AML-193 (cell line): ENCODE data around the gene CFAP157.
"Not testable (repeated sequence)": the region's sequence is repeated elsewhere in the genome, so short reads cannot be mapped to it uniquely, and the experiment has no call there.

Experiments
- DNase-seq, 2 experiments: peaks; one replicate each; lab custom pipeline; 2025; lab: John Stamatoyannopoulos, UW

Gene CFAP157

DNA sequence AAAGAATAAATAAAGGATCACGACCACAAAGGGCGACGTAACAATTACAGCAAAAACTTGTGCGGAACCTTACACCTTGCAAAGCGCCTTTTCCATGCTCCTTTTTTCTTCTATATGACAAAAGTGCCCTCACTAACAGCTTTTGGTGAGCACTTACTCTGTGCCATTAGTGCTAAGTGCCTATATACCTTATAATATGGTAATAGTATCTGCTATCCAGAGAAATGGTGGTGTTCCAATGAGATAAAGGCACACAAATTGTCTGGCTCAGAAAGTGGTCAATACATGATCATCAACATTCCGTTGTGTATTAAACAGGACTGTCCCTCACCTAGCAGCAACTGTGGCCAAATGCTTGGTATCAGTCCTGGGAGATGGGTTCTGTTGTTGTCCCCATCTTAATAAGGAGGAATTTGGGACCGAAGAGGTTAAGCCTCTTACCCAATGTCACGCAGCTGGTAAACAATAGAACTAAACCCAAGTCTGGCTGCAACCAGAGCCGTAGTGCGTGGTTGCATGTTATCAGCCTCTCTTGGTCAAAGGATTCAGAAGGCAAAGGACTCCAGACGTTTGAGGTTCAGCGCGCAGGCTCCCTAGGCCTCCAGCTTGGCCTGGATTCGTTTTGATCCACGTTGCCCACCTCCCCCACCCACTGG is 28.9 kb downstream of the CFAP157 start:
- DNase-seq, result no peak

DNA sequence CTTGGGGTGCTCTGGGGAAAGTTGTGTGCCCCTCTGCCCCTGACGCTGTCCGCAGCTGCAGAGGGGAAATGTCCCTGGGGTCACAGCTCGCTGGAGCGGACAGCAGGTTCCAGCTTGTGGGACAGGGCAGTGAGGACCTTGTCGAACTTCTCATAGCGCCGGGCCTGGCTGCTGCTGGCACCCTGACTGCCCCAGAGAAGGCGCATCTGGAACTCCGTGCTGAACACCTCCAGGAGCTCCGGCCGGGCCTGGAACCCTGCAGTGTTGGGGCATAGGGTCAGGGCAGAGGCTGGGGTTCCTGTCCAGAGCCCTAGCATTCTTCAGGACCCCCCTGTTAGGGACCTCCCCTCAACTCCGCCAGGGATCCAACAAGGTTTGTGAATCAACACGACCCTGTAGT is 31.9 kb downstream of the CFAP157 start:
- no peak for DNase-seq

DNA sequence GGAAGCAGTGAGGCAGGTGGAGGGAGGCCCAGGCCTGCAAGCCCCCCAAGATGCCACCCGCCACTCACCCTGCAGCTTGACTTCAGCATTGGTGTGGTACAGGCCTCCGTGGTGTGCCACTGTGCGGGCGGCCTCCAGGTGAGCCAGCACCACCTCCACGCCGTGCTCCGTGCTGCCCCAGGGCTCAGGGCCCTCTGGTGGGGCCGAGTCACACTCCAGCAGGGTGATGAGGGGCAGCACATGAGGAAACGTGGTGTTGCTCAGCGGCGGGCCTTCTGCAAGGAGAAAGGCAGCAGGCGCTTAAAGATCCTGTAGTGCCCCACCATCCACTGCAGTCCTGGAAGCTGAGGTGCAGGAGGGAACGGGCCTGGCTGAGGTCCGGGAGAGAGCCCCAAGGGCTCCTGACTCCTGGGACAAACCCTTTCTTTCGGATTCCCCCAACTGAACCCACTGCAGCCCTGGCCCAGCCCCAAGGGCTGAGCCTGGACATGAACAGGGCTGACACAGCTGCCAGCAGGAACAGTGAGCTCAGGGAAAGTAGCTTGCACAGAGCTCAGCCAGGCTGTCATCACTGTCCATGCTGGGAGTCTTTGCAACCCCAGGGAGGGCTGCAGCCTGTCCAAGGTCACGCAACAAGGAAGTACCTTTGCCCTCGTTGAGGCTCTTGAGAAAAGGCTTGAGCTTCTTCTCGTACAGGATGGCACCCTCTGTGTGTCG is 33.0 kb downstream of the CFAP157 start:
- no peak for DNase-seq

DNA sequence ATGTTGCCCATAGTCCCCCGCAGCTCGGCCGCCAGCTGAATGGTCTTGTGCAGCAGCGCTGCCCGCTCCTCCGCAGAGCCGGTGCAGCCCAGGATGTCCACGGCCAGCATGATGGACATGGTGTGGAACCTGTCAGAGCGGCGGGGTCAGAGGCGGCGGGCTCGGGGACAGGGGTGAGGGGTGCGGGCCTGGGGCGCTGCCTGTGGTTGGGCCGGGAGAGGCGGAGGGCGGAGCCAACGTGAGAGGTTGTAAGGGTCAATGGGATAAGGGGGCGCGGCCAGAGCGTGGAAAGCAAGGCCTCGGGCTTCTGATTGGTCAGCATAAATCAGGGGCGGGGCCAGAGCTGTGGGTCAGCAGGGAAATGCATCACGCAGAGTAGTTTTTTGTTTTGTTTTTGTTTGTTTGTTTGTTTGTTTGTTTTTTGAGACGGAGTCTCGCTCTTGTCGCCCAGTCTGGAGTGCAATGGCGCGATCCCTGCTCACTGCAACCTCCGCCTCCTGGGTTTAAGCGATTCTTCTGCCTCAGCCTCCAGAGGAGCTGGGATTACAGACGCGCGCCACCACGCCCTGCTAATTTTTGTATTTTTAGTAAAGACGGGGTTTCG is 35.1 kb downstream of the CFAP157 start:
- no peak for DNase-seq

DNA sequence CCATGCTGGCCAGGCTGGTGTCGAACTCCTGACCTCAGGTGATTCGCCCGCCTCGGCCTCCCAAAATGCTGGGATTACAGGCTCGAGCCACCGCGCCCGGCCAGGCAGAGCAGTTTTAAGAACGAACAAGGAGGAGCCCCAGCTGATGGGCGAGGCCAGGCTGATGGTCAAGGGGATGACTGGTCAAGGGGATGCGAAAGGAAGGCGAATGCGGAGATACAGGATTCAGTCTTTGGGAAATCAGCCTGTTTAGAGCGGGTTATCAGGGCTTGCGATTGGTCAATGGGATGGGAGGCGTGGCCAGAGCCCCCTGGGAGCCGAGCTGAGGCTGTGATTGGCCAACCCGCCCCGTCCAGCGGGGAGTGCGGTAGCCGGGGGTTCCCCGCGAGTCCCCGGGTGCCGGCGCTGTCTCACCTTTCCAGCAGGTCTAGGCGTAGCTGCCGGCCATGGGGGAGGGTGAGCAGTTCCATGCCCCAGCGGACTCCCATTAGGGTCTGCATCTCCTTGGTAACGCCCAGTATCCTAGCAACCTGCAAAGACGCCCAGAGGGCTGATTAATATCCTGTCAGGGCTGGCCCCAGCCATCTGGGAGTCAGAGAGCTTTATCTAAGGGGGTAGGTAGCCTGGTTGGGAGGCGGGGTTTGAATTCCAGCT is 35.8 kb downstream of the CFAP157 start:
- no peak for DNase-seq

DNA sequence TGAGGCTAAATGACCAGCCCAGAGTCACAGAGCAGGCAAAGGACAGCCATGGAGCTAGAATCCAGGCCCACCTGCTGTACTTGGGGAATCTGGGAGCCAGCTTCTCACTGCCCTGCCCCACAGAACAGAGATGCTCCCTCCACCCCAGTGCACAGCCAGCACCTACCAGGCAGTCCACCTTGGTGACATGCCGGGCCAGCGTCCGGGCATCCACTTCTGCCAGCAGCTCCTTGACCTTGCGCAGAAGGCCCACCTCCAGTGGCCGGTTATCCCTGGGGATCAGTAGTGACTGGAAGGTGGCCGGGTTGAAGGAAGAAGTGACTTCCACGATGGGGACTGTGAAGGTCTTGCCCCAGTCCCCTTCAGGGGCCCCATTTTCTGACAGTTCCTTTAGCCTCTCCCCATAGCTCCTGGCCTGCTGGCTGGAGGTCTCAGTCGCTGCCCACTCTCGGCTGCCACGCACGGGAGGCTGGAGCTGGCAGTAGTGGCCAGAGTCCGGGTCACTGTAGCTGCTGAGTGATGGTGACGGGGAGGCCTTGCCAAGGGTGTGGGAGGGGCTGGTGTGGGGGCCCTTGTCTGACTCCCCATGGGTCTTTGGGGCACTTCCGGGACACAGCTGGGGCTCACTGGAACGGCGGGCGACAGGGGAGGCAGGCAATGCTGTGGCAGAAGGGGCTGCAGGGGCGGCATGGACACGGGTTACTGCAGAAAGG is 37.8 kb downstream of the CFAP157 start:
- no peak for DNase-seq

DNA sequence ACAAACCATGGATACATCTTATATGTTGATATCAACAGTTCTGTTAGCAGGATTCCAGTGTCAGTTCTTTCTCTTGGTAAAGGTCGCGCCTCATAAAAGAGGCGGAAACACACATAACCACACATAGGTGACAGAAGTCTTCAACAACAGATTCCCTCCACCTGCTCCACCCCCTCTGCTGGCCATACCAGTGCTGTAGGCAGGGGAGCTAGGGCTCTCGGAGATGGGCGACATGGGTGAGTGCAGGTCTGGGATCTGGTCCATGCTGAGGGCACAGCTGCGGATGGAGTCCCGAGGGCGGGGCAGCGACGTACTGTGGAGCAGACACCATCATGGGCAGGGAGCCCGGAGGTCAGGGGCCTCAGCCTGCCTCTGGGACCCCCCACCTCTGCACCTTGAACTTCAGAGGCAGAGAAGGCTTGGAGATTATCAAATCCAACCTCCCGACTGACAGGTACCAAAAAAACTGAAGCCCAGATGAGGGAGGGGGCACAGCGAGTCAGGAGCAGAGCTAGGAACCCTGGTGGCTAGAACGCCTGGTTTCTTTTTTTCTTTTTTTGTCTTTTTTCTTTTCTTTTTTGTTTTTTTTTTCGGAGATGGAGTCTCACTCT is 40.3 kb downstream of the CFAP157 start:
- DNase-seq, result no peak

DNA sequence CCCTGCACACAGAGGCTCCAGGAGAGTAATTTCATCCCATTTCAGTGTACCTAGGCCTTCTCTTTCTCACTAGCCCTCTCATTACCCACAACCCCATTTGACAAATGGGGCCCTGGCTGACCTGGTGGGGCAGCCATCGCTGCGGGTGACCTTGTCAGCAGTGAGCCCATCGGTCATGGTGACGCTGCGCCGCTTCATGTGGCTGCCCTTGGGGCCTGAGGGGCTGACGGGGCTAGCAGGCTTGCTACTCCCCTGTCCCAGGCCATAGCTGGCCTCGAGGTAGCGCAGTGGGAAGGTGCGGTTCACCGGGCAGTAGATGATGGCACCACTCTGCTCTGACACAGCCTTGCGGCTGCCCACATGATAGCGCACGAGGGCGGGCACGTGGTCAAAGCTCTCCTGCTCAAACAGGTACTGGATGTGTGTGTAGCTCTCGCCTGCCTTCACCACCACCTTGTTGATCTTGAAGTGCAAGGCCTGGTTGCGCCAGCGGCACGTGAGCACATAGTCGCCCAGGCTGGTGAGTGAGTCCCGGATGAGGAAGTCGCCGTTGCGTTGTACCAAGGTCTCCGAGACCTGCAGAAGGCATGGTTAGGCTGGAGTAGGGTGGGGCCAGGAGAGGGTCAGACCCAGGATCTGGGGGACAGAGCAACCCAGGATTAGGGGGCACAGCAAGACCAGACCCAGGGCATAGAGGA is 42.5 kb downstream of the CFAP157 start:
- no peak for DNase-seq

DNA sequence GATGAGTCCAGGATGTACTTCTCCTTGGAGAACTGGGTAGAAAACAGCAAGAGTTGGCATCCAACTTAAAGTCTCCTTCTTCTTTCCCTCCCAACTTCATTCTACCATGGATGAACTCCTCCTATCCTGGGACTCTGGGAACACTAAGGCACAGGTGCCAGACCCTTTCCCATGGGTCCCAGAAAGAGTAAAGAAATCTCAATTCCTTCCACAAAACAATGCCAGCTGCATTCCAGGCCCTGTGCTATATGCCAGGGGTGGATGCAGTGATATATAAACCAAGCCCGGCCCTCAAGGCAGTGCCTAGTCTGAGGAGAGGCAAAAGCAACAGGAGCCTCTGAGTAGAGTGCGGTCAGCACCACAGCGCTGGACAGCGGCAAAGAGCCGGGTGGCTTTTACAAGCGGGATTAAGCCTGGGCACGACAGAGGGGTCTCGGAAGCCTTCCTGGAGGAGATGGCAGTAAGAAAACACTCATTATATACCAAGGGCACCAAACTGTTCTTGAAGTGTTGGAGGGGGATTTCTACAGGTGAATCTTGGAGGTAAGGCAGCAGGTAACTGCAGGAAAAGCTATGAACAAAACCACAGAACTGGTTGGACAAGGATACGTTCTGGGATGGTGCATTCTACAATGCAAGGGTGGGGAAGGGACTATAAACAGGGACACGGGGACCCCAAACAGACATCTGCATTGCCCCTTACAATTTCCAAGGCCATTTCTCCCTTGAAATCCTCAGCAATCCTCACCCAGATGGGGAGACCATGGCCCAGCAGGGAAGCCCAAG is 44.7 kb downstream of the CFAP157 start:
- no peak for DNase-seq

DNA sequence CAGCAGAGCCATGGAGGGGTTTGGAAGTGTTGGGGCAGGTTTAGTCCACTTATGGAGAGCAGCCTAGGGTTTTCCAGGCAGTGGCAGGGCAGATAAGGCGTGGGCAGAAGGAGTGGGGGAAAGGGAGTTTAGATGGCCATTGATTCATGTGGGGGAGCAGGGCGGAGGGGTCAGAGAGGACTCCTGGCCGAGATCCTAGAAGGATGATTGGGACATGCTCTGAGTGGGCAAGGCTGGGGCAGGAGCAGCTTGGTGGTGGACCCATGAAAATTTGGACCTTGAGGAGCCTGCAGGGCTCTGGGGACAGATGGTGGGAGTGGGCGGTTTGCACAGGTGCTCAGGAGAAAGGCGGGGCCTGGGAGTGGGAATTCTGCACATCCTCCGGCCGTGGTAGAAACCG is 46.4 kb downstream of the CFAP157 start:
- no peak for DNase-seq

DNA sequence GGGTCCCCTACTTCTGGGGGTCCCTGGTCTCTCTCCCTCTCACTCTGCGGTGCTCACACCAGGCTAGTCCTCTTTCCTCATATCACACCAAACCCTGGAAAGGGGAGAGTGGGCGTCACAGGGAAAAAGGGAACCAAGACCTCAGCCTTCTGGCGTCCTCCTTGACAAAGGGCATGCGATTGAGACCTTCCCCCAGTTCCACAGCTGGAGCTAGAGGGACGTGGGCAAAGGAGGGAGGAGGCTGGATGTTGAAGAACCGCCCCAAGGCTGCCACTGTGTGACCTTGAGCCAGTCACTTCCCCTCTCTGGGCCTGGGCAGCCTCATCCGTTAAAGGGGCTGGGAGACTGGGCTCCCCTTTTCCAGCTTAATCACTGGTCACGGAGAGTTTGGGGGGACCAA is 46.8 kb downstream of the CFAP157 start:
- no peak for DNase-seq

DNA sequence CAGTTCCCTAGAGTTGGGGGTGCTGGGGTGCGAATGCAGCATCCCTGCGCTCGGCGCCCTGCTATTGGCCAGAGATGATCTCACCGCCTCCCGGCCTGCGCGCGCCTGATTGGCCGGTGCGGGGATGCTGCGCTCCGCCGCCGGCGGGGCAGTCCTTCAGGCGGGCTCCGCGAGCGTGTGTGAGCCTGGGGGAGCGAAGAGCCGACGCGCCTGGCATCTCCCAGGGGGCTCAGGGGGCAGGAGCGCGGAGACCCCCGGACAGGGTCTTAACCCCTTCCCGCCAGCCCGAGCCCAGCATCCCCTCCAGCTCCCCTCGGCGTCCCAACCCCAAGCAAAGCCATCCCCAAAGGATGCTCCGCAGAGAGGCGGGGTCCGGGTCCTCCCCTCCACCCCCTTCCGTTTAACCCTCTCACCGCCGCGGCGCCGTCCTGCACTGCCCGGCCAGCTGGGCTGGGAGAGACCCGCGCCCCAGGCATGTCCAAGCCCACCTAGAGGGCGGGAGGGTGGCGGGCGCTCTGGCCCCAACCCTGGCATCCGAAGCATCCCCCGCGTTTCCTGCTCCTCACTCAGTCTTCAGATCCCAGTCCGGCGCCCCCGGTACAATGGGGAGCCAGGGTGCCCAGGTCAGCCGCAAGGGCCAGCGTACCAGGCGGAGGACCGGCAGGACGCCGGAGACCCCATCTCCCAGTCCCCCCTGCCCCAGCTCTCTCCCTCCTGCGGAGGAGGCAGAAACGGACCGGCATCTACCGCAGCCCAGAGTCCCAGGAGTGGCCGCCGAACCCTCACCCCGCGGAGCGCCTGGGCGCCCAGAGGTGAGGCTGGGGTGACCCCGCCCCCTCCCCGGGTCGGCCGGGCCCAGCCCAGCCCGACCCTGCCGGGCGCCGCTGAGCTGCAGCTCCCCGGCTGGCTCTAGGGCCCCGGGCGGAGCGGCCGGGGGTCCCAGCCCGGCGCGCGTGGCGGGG is 47.6 kb downstream of the CFAP157 start:
- no peak for DNase-seq

DNA sequence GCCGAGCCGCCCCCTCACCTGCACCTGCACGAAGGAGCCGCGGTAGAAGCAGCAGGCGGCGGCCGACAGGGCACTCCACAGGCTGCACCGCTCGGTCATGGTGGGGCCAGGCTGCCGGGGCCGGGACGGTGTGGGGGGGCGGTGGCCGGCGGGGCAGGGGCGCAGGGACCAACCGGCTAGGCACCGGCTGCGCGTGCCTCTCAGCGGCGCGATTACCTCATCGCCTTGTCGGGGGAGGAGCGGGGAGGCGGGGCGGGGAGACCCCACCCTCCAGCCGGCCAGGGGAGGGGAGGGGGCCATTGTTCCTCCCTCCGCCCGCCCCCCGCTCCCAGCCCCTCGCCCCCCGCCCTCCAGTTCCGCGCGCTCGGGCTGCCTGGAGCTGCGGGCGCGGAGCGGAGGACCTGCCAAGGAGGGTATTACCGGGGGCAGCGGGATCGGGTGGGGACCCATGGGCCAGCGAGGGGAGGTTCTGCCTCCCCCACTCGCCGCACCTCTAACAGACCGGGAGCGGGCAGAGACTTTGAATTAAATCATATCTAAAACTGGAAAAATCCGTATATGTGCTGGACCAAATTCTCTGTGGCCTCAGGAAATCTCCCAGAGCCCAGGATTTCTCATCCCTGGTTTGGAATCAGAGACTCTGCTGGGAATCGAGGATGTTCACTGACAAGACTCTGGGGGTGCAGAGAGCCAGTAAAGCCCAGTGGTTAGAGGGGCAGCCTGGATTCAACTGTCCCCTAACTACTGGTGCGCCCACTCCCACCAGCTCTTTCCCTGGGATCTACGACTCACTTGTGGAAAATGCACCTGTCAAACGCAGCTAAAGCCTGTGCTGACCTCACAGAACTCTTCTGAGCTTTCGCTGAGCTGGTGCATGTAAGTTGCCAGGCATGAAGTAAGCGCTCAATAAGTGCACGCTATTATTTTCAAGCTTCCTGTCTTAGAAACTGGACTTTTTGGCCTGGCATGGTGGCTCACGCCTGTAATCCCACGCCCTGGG is 48.6 kb downstream of the CFAP157 start:
- DNase-seq, result no peak

DNA sequence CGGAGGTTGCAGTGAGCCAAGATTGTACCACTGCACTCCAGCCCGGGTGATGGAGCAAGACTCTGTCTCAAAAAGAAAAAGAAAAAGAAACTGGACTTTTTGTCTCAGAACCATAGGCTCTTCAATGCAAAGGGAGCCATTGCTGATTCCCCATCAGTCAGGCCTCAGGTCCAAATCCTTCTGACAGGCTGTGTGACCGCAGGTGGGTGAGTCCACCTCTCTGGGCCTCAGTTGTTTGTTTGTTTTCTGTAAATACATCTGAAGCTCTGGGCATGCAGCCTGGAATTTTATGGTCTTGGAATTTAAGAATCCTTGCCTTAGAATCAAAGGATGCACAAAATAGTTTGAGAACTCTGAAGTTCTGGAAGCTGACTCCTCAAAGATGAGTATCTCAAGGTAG is 49.4 kb downstream of the CFAP157 start:
- no peak for DNase-seq

DNA sequence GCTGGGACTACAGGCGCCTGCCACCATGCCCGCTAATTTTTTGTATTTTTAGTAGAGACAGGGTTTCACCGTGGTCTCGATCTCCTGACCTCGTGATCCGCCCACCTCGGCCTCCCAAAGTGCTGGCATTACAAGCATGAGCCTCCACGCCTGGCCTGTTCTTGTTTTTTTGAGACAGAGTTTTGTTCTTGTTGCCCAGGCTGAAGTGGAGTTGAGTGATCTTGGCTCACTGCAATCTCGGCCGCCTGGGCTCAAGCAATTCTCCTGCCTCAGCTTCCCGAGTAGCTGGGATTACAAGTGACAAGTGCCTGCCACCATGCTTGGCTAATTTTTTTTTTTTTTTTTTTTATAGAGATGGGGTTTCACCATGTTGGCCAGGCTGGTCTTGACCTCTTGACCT is 50.0 kb downstream of the CFAP157 start:
- not testable (repeated sequence) for DNase-seq

DNA sequence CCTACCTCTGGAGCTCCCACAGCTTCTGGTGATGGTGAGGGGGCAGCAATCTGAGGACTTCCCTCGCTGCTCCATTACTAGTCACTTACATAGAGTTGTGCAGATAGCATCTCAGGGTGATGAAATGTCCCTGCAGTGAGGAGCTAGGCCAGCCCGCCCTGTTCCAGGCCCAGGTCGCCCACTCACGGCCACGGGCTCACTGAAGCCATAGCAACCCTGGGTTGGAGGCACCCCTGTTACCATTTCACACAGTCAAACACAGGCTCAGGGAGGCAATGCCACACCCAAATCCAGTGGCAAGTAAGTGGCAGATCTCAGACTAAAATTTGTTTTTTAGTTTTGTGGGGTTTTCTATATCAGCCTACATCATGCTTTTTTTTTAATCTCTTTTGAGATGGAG is 52.1 kb downstream of the CFAP157 start:
- no peak for DNase-seq

DNA sequence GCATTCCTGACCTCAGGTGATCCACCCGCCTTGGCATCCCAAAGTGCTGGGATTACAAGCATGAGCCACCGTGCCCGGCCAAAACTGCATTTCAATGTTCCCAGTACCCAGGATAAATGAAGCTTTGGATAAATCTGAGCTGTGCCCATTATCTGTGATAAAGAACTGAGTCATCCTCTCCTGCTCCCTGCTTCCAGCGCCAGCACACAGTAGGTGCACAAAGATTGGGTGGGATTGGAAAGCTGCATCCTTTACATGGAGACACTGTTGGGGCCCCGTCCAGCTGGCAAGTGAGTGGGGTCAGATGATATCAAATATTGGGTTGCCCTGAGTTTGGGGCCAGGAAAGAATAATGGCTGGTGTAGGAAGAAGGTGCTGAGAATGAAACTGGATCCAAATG is 54.3 kb downstream of the CFAP157 start:
- DNase-seq, result no peak

DNA sequence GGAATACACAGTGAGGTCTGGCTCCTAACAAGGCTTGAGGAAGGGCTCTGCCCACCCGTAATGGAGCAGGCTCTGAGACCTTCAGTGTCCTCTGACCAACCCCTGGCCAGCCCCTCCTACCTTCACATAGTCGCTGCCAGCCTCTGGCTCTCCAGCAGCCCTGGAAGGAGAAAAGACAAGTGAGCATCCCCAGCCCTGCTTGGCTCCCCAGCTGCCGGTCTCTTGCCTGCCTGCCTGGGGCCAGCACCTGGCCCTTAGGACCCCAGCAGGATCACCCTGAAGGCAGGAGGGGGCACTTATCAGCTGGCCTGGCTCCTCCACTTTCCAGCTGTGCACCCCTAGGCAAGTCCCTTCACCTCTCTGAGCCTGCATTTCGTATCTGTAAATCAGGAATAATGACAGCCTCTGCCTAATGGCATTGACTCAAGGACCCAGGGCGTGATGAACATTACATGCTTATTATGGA is 54.7 kb downstream of the CFAP157 start:
- DNase-seq, result no peak
